22Rv1 (cell line): ENCODE results near the gene TMPRSS4.

Source experiments
- H3K27ac ChIP-seq: fragments of 450-650 bp; 2 replicates; pipeline ENCODE4 v1.5.1; 2017
- ZFX ChIP-seq: fragments of 450-650 bp; IDR thresholded peaks from 2 replicates; pipeline ENCODE4 v1.6.1; 2017; ENCODE audit warnings: antibody characterized with exemption, borderline replicate concordance
- TF ChIP-seq, protein P1 (sequence below): fragments of 450-650 bp; IDR thresholded peaks from 2 replicates; pipeline ENCODE4 v1.5.1; 2017; ENCODE audit warnings: mild to moderate bottlenecking

TMPRSS4 gene

DNA sequence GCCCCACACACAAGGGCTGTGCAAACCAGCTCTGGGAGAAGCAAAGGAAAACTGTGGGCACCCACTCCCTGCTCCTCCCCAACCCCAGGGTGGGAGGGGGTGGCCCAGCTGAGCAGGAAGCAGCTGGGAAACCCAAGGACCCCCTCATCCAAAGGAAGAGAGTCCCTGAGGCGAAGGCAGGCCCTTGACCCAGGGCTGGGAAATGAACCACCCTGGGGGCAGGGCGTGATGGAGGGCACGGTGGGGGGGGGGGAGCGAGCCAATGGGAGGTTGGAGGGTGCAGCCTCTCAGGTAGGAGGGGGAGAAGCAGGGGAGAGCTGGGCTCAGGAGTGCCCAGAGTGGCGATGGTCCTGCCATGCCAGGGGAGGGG lies 58.9 kb downstream of the TMPRSS4 start:
- TF ChIP-seq, protein P1, sequence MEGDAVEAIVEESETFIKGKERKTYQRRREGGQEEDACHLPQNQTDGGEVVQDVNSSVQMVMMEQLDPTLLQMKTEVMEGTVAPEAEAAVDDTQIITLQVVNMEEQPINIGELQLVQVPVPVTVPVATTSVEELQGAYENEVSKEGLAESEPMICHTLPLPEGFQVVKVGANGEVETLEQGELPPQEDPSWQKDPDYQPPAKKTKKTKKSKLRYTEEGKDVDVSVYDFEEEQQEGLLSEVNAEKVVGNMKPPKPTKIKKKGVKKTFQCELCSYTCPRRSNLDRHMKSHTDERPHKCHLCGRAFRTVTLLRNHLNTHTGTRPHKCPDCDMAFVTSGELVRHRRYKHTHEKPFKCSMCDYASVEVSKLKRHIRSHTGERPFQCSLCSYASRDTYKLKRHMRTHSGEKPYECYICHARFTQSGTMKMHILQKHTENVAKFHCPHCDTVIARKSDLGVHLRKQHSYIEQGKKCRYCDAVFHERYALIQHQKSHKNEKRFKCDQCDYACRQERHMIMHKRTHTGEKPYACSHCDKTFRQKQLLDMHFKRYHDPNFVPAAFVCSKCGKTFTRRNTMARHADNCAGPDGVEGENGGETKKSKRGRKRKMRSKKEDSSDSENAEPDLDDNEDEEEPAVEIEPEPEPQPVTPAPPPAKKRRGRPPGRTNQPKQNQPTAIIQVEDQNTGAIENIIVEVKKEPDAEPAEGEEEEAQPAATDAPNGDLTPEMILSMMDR, result no peak
- TF ChIP-seq ZFX, result no peak
- H3K27ac ChIP-seq, result no peak overlapping the region

DNA sequence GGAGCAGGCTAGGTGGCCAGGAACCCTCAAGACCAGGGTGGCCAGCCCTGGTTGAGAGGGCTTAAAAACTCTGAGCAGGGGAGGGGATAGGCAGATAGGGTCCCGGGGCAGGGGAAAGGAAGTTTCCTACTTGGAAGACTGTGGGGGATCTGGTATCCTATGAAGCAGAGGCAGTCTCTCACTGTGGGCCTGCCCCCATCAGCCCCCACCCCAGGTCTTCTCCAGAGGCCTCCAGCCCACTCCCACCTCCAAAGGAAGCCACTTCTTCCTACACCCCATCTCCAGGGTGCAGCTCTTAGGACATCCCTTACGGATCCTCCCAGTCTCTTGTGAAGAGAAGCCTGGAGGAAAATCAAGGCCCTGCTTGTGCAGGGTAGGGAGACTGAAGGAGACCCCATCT lies 59.5 kb downstream of the TMPRSS4 start:
- no peak overlapping the region for H3K27ac ChIP-seq
- TF ChIP-seq ZFX, result no peak
- TF ChIP-seq, protein P1, result no peak

DNA sequence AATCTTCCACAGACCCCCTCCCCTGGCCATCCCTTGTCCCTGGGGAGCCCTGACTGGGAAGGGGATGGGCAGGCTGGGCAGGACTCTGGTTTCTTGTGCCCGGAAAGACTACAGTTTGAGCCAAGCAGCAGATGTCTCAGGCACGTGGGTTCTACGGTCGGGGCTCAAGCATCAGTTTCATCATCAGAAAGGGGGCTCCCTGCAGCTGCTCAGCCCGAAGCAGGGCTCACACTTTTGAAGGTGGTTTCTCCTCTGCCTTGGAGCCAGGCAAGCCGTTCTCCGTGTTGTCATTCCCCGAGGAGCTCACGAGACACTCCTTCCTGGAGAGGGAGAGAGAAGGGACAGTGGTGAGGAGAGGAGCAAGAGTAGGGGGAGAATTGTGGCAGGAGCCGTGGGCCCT lies 59.9 kb downstream of the TMPRSS4 start:
- no peak overlapping the region for H3K27ac ChIP-seq
- TF ChIP-seq, protein P1, result no peak
- no peak for TF ChIP-seq ZFX

DNA sequence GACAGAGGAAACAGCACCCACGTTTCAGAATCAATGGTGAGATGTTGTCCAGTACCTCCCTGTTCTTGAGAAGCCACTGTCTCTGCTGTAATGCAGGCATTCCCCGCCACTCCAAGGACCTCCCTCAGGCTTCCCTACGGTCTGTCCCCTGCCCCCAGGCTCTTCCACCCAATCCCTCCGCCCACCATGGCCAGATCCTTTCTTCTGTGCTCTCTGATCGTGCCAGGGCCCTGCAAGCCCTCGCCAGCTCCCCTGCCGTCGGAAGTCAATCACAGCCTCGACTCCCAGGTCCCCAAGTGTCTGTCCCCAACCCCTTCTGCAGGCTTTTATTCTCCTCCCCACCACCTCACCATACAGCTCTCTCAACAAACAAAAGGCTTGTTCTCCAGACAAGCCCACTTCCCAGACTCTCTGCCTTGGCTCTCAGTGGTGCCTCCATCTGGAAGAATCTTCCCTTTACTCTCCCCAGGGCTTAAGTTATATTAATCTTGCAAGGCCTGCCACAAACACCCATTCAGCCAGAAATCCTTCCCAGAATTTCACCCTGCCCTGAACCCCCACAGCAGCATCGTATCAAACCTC lies 62.1 kb downstream of the TMPRSS4 start:
- H3K27ac ChIP-seq, result no peak overlapping the region
- TF ChIP-seq, protein P1, result no peak
- TF ChIP-seq ZFX, result no peak

DNA sequence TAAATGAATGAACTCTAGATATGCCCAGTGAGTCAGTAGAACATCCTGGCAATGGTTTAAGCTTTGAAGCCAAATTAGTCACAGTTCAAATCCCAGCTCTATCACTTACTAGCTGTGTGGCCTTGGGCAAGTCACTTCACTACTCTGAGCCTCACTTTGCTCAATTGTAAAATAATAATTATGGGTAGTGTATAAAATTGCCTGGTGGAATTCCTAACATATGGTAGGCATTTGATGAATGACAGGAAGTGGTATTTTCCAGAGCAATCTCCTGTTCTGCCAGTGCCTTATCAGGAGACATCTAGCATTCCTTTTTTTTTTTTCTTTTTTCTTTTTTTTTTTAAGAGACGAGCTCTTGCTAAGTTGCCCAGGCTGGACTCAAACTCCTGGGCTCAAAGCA lies 62.7 kb downstream of the TMPRSS4 start:
- no peak overlapping the region for H3K27ac ChIP-seq
- TF ChIP-seq, protein P1, result no peak
- TF ChIP-seq ZFX, result no peak

DNA sequence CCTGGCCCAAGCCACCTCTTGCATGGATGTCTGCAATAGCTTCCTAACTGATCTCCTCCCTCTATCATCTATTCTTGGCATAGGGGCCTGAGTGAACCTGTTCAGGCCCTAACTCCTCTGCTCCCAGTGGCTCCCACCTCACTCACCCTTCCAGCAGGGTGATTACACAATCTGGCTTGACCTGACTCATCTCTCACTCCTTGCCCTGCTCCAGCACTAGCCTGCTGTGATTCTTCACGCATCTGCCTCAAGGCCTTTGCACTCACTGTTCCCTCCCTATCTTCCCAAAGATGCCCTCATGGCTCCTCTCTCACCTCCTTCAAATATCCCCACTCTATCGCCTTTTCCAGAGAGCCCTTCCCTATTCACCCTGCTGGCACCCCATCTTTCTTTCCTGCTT lies 65.2 kb downstream of the TMPRSS4 start:
- H3K27ac ChIP-seq, result no peak overlapping the region
- TF ChIP-seq, protein P1, result no peak
- TF ChIP-seq ZFX, result no peak

DNA sequence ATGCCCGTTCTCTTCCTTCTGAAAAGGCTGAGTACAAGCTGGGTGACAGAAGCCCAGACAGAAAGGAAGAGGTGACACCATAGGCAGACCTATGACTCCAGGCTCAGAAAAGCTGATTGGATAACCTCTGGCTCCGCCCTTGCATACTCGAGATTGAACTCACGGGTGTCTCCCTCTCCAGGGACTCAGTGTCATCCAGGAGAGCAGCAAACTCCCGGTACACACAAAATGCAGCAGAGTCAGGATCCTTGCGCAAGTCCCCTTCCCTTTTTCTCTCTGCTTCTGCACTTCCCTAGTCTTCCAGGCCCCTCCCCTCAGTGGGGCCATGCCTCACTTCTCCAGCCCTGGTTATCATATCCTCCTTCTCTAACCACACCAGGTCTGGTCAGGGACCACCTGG lies 65.9 kb downstream of the TMPRSS4 start:
- no peak for TF ChIP-seq ZFX
- TF ChIP-seq, protein P1, result no peak
- H3K27ac ChIP-seq, result no peak overlapping the region
